Activated CD8-positive, alpha-beta memory T cell treated with anti-CD3 and anti-CD28 coated beads for 36 hours (primary cell): ENCODE measurements around the gene HDAC4. TPM values are rescaled to one million over a fixed set of nuclear protein-coding genes. Genes with fewer than 3 reads are reported as not detected.

Experiments used
- CTCF ChIA-PET: fragments of 350-600 bp; sonication (Branson Sonifier 250); formaldehyde crosslinking; loops from one replicate; lab custom pipeline; 2021; ENCODE audit warnings: antibody characterized with exemption; lab: Charles Lee
- POLR2A ChIA-PET: fragments of 350-600 bp; sonication (Branson Sonifier 250); formaldehyde crosslinking; loops from one replicate; lab custom pipeline; 2021; ENCODE audit warnings: antibody characterized with exemption; lab: Charles Lee
- total RNA-seq, 2 experiments: library from RNA; stranded (reverse); gene quantifications; one replicate each; pipeline ENCODE4 v1.2.3, GENCODE V29; 2021

Gene HDAC4
- total RNA-seq, 2 experiments from 2014 or later = 19.7 to 23.5 TPM

DNA sequence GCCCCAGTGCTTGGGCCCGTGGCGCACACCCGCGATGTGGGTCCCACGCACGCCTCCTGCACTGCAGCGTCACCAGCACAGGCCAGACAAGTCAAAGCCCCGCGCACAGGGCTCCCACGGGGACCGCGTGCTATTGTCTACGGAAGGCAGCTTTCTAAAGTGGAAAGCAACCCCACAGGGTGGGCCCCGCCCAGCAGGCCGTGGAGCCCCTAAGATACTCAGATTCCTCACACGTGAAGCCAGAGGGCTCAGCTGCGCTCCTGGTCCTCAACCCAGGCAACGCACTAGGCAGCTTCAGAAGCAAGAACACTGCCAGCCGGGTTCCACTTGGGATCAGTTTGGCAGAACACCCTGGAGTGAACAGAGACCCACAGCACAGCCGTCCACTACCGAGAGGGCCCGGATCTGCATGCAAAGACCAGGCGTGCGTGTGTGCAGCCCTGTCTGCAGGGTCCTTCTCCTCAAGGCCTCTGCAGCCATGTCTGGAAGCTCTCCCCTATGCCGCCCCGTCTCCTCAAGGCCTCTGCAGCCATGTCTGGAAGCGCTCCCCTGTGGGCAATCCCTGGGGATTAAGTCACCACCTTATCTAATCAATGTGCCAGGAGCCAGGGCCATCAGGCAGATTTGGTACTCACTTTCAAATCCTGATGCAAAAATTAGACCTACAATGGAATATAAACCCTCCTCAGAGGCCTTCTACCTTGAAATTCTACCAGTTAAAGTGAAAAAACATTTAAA is 231.3 kb downstream of the HDAC4 start:
- CTCF ChIA-PET = no interaction called here
- POLR2A ChIA-PET = no interaction called here

DNA sequence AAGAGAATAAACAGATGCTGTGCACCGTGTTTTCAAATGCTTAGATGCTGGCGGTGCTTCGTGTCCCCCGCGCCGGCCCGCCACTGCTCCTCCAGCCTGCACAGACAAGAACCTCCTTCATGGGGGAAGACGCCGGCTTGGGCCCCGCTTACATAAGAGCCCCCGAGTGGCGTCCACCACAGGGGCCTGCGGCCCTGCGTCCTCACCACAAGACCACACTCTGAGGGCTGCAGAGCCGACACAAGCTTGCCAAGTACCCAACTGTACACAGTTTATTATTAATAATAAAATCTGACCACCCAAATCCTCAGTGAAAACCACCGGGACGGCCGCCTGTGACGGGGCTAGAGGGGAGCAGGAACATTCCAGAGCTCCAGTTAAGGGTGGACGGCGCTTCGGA is 232.2 kb downstream of the HDAC4 start:
- POLR2A ChIA-PET = no interaction called here
- CTCF ChIA-PET = no interaction called here

DNA sequence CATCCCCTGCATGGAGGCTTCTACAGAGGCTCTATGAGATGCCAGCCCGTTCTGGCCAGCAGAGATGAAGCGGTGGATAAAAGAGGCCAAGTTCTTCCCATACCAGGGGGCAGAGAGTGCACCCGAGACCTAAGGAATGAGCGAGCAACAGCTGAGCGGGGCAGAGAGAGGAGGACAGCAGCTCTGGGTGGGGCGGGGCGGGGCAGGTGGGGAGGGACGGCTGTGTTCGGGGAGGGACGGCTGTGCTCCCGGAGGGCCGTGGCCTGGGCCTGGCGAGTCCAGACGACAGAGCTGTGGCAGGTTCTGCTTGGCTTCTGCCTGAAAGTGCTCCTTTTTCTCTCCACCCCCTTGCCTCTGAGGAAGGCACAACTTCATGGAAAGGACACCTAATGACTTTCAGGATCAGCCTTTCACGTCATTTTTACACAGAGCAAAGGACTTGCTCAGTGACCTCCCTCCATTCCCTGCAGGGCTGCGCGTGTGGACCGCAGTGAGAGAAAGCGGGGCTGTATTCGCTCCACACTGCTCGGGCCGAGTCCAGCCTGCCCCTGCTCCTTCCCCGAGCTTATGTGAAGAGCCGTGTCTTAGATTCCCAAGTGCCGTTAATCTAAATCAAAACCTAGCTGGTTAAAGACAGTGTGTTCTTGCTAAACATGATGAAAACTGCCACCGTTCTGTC is 232.9 kb downstream of the HDAC4 start:
- ChIA-PET POLR2A (no interaction called here), CTCF (no interaction called here)

DNA sequence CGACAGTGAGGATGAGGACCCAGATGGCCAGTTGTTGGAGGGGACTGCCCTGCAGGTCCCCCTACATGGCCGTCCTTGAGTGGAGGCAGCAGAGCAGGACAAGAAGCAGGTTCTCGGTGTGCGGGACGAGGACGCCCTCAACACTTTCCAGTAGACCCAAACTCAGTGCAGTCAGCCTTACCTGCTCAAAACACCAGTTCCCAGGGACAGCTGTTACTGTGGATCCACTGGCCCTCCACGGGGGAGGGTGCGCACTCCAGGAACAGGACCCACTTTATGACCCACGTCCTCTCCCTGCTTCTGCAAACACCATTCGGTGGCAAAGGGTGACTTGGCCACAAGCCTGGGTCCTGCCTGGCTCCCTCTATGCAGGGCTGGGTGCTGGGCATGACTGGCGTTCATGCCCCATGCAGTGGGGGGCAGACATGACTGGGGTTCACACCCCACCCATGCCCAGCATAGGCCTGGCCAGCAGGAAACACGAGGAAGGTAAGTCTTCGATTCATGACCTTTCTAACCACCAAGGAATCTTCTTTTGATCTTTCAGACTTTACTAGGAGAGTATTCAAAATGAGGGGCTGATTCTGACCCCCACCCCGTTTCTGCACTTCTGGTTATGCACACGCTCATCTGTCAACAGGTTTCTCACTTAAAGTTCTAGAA is 233.7 kb downstream of the HDAC4 start:
- ChIA-PET POLR2A (no interaction called here), CTCF (no interaction called here)

DNA sequence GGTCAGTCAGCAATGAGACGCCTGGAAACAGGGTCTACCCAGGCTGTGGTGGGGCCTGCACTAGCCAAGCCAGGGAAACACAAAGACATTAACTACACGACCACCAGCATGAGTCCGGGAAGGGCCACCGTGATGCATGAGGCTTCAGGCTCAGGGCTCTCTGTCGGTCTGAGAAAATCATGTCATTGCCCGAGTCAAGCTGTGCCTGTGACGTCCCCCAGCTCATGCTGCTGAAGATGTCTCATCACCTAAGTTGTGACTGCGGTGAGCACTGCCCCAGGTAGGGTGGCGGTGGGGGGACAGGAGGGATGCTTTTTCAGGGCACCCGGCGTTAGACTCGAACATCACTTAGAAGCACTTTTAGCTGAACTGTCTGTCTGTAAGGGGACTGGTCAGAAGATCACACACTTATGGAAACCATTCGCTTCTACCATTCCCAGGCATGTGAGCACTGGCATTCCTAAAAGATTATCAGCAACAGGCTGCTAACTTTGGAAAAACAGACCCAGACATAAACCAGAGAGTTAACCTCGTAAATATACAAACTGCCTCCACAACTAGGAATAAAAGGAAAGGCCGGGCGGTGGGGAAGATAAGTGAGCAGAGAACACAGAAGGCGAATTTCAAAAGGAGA is 234.5 kb downstream of the HDAC4 start:
- ChIA-PET CTCF (no interaction called here), POLR2A (no interaction called here)

DNA sequence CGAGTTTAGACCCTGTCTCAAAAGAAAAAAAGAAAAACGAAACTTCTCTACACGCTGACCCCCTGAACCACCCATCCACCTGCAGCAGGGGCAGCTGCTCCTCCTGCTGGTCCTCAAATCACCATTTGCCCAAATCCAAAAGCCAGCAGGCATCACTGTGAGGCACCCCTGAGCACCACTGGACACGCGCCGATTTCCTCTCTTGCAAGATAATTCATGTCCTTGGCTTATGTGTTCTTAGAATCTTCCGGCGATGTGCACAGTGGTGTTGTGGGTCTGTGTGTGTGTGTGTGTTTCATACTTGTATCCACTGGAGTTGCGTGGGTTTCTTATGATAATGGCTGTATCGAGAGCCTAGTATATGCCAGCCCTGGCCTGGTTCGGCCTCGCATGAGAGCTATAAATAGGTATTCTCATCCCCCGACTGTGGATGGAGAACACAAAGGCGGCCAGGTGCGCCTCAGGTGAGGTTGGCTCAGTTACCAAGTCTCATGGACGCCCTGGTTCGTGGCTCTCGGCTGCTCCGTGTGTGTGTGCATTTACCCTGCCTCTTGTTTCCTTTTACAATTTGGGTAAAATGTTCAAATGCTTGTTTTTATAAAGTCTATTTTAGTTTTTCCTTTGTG is 235.5 kb downstream of the HDAC4 start:
- POLR2A ChIA-PET = no interaction called here
- CTCF ChIA-PET = no interaction called here

DNA sequence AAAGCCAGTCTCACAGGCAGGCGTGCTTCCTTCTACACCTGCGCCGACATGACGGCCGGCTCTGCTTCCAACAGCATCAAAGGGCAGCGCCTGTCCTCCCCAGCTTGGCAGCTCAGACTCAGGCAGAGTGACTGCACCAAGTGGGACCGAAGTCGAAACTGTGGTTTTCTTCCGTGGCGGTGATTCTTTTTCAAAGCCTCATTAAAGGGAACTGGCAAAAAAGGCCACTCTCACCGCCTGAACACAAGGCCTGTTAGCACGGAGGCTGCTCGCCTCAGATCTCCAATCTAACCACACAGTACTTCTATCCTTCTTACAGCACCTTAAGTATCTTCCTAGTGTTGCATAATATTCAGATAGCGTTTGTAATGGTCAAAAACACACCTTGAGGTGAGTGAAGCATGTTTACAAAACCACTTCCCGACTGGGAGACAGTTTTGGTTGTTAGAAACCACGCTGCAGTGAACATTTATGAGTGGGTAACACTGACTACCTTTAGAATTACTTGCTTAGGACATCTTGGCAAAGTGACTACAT is 236.4 kb downstream of the HDAC4 start:
- ChIA-PET CTCF (no interaction called here), POLR2A (no interaction called here)

DNA sequence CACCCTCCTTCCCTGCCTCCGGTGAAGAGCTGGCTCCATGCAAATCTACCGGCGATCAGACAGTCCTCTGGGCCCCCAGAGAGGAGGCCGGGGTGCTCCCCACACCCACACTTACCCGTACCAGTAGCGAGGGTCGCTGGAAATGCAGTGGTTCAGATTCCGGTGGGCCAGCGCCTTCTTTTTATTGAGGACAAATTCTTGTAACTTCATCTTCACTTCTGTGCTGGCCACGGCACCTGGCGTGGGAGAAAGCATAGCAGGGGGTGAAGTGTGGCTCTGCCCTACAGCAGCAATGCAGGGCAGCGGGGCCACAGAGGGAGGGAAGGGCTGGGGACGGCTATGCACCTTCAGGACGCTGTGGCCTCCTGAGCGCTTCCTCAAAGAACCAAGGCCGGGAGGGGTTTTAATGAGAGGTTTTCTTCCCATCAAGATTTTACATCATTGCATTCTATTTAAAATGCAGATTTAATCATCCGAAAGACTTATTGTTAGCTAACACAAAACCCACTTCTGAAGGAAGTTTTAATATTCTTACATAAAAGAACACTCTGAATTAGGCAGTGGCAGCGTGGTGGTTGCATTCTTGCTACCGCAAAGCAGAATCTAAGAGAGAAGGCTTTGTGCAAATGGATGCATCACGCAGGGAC is 237.0 kb downstream of the HDAC4 start:
- POLR2A ChIA-PET = no interaction called here
- CTCF ChIA-PET = no interaction called here

DNA sequence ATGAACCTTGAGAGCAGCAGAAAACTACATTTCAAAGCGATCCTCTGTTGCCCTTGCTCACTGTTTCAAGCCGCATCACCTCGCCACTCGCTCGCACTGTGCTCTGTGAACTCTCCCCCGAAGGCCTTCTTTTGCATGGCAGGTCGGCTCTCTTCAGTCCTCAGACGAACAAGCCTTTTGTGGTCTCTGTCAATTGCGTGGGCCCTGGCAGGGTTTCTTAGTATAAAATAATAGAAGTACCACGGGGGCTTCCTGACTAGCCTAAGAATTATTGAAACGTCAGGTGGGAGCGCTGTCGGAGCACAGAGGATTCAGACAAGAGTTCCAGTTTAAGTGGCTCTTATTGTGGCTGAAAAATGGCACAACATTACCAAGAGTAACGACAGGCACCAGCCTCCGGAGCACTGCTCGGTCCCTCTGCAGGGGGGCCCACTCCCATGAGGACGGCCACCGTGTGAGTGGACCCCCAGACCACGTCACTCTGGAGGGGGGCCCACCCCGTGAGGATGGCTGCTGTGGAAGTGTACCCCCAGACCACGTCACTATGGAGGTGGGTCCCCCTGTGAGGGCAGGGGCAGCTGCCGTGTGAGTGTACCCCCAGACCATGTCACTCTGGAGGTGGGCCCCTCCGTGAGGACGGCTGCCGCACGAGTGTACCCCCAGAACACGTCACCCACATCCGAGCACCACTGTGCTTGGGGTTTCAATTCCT is 237.7 kb downstream of the HDAC4 start:
- POLR2A ChIA-PET = no interaction called here
- CTCF ChIA-PET = interaction anchor here (0.6 kb wide), 1 partner anchor 1242 kb away, joined by 3 read pairs; no protein-coding TSS in a partner anchor

DNA sequence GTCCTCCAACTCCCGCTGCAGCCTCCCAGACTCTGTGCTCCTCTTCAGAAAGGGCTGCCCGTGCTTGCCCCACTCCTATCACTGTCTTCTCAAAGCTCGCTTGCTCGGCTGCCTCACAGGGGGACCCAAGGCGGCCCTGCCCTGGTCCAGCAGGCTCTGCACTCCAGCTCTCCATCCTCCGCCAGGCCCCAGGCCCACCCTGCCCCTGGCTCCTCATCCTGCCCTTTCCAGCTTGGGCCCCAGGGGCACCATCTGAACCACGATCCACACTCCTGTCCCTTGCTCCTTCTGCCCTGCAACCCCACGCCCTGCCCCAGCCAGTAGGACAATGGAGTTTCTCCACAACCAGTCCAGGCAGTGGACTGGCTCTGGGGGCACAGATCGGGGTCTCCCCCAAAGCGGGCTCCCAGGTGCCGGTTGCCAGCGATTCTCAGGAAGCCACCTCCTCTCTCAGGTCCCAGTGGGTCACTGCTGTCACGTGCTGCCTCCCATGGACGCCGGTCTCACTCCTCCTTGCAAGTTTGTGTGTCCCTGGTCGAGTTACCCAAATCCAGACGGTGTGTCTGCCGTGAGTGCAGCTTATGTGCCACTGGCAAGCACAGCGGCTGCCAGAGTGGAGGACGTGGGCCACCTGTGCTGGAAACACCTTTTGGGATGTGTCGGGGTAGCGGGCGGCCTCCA is 238.5 kb downstream of the HDAC4 start:
- CTCF ChIA-PET = interaction anchor here (0.6 kb wide), 1 partner anchor 1242 kb away, joined by 3 read pairs; no protein-coding TSS in a partner anchor
- POLR2A ChIA-PET = no interaction called here

DNA sequence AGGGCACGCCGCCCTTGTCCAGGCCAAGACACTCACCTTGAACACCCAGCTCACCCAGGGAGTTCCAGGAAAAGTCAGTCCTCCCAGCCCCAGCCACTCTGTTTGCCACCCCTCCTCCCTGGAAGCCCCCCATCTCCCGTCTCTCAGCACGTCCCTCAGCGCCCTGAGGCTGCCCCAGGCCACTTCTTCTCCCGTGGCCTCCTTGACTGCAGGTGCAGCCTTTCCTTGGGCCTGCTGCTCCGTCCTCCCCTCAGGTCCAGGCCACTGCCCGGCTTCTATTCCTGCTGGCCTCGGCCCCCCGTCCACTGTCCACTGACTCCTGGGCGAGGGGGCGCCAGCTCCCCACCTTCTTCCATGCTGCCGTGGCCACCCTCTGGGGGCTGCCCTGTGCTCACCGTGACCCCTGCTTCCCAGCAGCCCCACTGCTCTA is 239.1 kb downstream of the HDAC4 start:
- ChIA-PET CTCF (interaction anchor here (0.7 kb wide), 1 partner anchor 105 kb away, joined by 3 read pairs; no protein-coding TSS in a partner anchor), POLR2A (no interaction called here)

DNA sequence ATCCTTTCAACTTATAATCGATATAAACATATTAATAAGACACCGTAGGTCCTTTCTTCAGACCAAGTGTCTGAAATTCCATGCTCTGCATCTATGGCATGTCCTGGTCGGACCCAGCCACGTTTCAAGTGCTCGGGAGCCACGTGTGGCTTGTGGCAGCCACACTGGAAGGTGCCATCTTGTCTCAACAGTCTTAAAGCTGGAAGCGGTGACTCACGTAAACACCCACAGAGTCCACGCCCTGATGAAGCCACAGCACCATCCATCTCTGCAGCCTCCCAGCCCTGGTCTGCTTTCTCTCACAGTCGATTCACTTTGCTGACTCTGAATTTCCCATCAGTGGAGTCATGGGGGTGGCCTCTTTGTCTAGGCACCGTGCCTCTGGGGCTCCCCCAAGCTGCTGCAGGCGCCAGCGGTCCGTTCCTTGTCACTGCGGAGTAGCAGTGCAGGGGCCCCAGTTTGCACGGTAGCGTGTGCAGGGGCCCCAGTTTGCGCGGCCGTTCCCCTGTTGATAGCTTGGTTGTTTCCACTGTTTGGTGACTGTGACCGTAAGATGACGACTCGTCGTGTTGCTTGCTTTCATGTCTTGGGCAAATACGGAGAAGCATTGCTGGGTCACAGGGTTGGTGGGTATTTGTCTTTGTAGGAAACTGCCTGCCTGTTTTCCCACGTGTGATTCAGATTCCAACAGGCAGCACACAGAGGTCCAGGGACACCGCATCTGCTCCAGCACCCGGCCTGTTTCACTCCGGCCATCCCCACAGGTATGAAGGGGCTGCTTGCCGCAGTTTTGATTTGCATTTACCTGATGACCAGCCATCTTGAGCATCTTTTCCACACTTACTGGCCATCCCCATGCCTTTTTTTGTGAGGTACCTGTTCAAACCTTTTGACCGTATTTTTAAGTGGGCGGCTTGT is 240.3 kb downstream of the HDAC4 start:
- CTCF ChIA-PET = no interaction called here
- POLR2A ChIA-PET = no interaction called here

DNA sequence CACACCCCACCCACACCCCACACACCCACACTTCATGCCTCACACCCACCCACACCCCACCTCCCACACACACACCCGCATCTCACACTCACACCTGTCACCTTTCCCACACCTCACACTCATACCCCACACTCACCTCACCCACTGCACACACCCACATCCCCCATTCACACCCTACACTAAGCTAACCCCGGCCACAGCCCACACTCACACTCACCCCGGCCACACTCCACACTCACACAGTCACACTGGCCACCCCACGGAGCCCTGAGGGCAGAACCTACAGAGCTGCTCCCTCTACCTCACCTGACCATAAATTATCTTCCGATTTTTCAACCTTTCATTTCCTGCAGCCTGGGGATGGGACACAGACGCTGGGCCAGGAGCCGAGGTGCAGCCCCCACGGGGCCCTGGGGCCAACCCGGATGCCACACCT is 241.3 kb downstream of the HDAC4 start:
- ChIA-PET CTCF (no interaction called here), POLR2A (no interaction called here)

DNA sequence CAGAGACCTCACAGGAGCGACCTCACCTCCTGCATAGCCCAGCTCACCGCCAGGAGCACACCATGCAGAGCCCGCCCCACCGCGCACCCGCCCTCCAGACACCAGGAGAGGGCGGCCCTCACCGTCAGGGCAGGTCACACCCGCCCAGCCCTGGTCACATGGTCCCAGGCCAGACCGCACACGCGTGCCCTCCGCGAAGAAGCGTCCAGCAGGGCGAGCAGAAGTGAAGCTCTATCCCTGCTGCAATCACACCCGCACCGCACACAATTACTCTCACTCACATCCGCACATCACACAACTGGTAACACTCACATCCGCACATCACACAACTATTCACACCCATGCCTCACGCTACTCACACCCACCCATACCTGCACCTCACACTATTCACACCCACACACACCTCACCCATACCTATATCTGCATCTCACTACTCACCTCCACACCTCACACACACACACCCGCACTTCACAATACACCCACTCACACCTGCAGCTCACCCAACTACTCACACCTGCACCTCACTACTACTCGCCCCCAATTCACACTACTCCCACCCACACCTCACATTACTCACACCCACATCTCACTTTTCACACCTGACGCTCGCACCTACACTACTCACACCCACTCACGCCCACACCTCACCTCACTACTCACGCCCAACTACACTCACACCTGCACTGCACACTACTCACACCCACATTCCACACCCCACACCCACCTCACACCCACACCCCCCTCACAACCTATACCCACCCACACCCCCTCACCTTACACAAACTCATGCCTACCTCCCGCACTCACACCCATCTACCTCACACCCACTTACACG is 242.0 kb downstream of the HDAC4 start:
- ChIA-PET CTCF (no interaction called here), POLR2A (no interaction called here)

DNA sequence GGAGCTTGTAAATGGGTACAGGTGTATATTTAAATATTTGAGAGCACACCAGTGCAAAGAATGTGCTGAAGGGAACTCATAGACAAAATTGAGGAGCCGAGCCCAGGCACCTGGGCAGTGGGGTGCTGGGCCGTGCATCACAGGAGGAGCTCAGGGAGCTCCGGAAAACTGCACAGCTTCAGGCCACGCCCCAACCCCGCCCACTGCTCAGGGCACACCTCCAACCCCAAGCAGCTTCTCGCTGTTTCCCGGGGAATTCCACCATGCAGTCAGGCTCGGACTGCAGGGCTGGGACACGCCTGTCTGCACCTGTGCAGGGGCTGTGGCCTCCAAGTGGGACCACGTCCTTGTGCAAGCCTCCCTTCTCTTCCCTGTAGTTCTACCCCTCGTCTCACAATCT is 243.0 kb downstream of the HDAC4 start:
- POLR2A ChIA-PET = no interaction called here
- CTCF ChIA-PET = interaction anchor here (1.1 kb wide), 1 partner anchor 109 kb away, joined by 3 read pairs; no protein-coding TSS in a partner anchor

DNA sequence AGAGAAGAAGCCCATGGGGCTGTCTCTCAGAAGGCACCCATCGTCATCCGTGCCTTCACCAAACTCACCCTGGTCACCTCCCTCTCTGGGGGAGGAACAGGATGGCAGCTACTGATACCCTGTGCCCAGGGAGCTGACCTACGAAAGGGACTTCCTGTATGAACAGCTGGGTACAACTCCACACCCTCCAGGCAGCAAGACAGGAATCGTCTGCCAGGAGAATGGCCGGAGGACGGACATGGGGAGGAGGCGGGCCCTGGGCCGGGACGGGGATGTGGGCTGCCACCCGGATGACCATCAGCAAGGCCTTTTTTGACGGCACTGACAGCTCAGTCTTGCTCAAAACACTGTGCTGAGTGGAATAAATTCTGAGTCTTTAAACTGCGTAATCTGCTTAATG is 243.6 kb downstream of the HDAC4 start:
- ChIA-PET POLR2A (no interaction called here), CTCF (interaction anchor here (1.1 kb wide), 1 partner anchor 109 kb away, joined by 3 read pairs; no protein-coding TSS in a partner anchor)
